ENCODE measurements around the gene KDM6B. TPM values are rescaled to one million over a fixed set of nuclear protein-coding genes. Genes with fewer than 3 reads are reported as not detected.
A peak's percentile ranks its signal among the peaks of the same experiment; 100 is the strongest.

The KDM6B gene
- total RNA-seq, 1 experiment from 2014 or later: 29.0 TPM

DNA sequence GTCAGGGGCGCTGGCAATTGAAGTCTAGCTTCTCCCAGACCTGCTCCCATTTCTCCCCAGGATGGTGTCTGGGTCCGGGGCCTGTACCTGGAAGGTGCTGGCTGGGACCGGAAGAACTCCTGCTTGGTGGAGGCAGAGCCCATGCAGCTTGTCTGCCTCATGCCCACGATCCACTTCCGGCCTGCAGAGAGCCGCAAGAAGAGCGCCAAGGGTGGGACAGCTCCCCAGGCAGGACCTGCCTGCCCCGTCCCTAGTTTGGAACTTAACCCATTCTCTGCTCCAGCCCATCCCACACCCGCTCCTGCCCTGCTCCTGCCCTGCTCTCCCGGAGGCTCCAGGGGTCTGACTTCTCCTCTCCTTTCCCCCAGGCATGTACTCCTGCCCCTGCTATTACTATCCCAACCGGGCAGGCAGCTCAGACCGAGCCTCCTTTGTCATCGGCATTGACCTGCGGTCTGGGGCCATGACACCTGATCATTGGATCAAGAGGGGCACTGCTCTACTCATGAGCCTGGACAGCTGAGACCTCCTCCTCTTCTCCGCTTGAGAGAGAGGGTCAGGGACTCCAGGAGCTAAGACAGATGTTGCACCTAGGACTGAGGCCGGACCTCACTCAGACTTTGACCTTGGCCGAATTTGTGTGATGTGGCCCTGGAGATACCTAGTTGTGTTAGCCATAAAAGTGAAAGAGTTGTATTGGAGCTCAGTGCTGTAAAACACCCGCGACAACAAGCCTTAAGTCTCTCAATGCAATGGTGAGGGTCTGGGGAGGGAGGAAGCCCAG lies 814 bp upstream of the KDM6B start:
- Mint-ChIP-seq H3K36me3 (ENCODE audit: insufficient read depth, unreplicated experiment) (peaks cover 49% of the 10 kb centered on the region), H3K4me1 (ENCODE audit: low read depth, unreplicated experiment) (peaks cover 24% of the 10 kb centered on the region), H3K27me3 (ENCODE audit: unreplicated experiment) (peaks cover 50% of the 10 kb centered on the region), H3K4me3 (ENCODE audit: low read depth, unreplicated experiment) (peak overlapping the region; percentile 82), H3K27ac (ENCODE audit: unreplicated experiment) (peak overlapping the region; percentile 95), H3K9me3 (ENCODE audit: low read depth, unreplicated experiment) (no peaks in the 10 kb centered on the region)
- CTCF ChIA-PET: interaction anchor here (0.7 to 1.0 kb wide), 5 partner anchors 9 to 111 kb away, joined by 3 to 4 read pairs (median 3); partner anchors contain the start of genes CYB5D1 and NAA38
- no TSS peak for BruUV-seq (replicated peaks)
- intact Hi-C loops (cut with micrococcal nuclease; ENCODE audit: unreplicated experiment): no loop called here
- DNase-seq: no peak
- TF ChIP-seq, protein P1, sequence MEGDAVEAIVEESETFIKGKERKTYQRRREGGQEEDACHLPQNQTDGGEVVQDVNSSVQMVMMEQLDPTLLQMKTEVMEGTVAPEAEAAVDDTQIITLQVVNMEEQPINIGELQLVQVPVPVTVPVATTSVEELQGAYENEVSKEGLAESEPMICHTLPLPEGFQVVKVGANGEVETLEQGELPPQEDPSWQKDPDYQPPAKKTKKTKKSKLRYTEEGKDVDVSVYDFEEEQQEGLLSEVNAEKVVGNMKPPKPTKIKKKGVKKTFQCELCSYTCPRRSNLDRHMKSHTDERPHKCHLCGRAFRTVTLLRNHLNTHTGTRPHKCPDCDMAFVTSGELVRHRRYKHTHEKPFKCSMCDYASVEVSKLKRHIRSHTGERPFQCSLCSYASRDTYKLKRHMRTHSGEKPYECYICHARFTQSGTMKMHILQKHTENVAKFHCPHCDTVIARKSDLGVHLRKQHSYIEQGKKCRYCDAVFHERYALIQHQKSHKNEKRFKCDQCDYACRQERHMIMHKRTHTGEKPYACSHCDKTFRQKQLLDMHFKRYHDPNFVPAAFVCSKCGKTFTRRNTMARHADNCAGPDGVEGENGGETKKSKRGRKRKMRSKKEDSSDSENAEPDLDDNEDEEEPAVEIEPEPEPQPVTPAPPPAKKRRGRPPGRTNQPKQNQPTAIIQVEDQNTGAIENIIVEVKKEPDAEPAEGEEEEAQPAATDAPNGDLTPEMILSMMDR (IDR thresholded peaks at IDR 0.05; ENCODE audit: unreplicated experiment): no peak

DNA sequence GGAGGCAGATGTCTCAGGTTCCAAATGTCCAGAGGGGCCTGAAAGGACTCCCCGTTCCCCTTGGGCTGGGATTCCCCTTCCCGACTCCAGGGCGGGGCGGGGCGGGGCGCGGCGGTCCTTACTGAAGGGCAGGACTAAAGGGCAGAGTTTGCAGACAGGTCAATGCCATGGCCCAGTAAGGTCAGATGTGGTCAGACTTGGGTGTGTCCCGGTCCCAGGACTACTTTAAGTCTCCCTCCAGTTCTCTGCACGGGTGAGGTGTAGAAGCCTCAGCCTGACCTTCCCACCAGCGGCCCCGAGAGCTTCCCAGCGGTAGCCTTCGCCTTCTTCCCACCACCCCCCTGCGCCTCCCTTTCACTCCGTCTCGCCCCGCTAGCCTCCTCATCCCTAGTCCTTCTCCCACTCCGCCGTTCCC lies 532 bp downstream of the KDM6B start:
- CTCF ChIA-PET: interaction anchor here (0.6 to 1.4 kb wide), 6 partner anchors 9 to 76 kb away, joined by 3 to 7 read pairs (median 4); partner anchors contain the start of gene NAA38
- H3K27me3 Mint-ChIP-seq (ENCODE audit: unreplicated experiment): peaks cover 41% of the 10 kb centered on the region
- no peaks in the 10 kb centered on the region for H3K9me3 Mint-ChIP-seq (ENCODE audit: low read depth, unreplicated experiment)
- H3K4me1 Mint-ChIP-seq (ENCODE audit: low read depth, unreplicated experiment): peaks cover 37% of the 10 kb centered on the region
- BruUV-seq (replicated peaks): no TSS peak
- peaks cover 60% of the 10 kb centered on the region for H3K36me3 Mint-ChIP-seq (ENCODE audit: insufficient read depth, unreplicated experiment)
- peak overlapping the region; percentile 82 for H3K4me3 Mint-ChIP-seq (ENCODE audit: low read depth, unreplicated experiment)
- intact Hi-C loops (cut with micrococcal nuclease; ENCODE audit: unreplicated experiment): no loop called here
- peak overlapping the region; percentile 95 for H3K27ac Mint-ChIP-seq (ENCODE audit: unreplicated experiment)
- DNase-seq: no peak
- TF ChIP-seq, protein P1 (IDR thresholded peaks at IDR 0.05; ENCODE audit: unreplicated experiment): no peak

DNA sequence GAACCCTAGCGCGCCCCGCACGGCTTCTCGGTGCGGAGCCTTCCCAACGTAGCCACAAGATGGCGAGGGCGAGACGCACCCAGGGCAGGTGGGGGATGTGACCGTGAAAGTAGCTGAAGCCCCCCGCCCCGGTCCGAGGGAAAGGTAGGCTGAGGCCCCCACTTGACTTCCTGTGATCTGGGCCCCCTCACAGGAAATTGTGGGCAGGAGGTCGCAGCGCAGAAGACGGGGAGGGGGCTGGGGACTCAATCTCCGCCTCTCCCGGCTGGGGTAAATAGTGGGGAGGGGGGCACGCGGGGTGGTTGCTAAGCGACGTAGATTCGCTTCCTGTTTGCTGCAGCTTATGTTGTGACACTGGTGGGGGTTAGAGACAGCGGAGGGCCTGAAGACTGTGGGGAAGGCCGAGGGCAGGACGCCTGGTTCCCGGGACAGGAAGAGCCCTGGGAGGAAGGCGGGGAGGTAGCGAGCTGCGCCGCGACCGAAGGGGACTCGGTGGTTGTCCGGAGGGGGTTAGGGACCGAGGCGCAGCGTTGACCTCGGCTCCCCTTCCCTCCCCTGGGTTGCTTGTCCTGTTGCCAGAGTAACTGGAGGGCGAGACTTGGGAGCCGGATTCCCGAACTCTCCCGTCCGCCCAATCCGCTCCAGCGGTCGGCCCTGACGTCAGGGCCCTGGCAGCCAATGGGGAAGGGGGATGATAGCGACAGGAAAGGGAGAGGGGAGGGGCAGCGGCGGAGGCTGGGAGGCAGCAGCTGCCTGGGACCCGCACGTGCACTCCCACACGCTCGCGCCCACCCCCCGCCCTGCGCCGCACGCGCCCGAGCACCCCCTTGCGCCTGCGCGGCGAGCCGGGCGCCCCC lies 1.2 kb downstream of the KDM6B start:
- peak overlapping the region; percentile 82 for H3K4me3 Mint-ChIP-seq (ENCODE audit: low read depth, unreplicated experiment)
- no TSS peak for BruUV-seq (replicated peaks)
- TF ChIP-seq, protein P1 (IDR thresholded peaks at IDR 0.05; ENCODE audit: unreplicated experiment): peak; percentile 54
- DNase-seq: peak; percentile 90
- CTCF ChIA-PET: interaction anchor here (0.6 to 1.4 kb wide), 5 partner anchors 9 to 53 kb away, joined by 3 to 7 read pairs (median 4); partner anchors contain the start of gene NAA38
- H3K27me3 Mint-ChIP-seq (ENCODE audit: unreplicated experiment): peaks cover 35% of the 10 kb centered on the region
- no peaks in the 10 kb centered on the region for H3K9me3 Mint-ChIP-seq (ENCODE audit: low read depth, unreplicated experiment)
- peaks cover 65% of the 10 kb centered on the region for H3K36me3 Mint-ChIP-seq (ENCODE audit: insufficient read depth, unreplicated experiment)
- H3K27ac Mint-ChIP-seq (ENCODE audit: unreplicated experiment): peak overlapping the region; percentile 95
- peaks cover 42% of the 10 kb centered on the region for H3K4me1 Mint-ChIP-seq (ENCODE audit: low read depth, unreplicated experiment)
- intact Hi-C loops (cut with micrococcal nuclease; ENCODE audit: unreplicated experiment): no loop called here

- Mint-ChIP-seq H3K27ac (ENCODE audit: unreplicated experiment) (peak overlapping the region; percentile 95), H3K4me3 (ENCODE audit: low read depth, unreplicated experiment) (peak overlapping the region; percentile 82), H3K9me3 (ENCODE audit: low read depth, unreplicated experiment) (no peaks in the 10 kb centered on the region), H3K27me3 (ENCODE audit: unreplicated experiment) (peaks cover 27% of the 10 kb centered on the region), H3K36me3 (ENCODE audit: insufficient read depth, unreplicated experiment) (peaks cover 73% of the 10 kb centered on the region), H3K4me1 (ENCODE audit: low read depth, unreplicated experiment) (peaks cover 50% of the 10 kb centered on the region)
- TF ChIP-seq, protein P1 (IDR thresholded peaks at IDR 0.05; ENCODE audit: unreplicated experiment): no peak
- peak; percentile 46 for DNase-seq
- CTCF ChIA-PET: interaction anchor here (1.4 kb wide), 1 partner anchor 8 kb away, joined by 7 read pairs; no protein-coding TSS in a partner anchor
- intact Hi-C loops (cut with micrococcal nuclease; ENCODE audit: unreplicated experiment): no loop called here
- TSS peak; percentile 25 for BruUV-seq (replicated peaks)
These were observed 2.0 kb downstream of the KDM6B start for GRCh38 chr17:7835814-7836595.

Measured in Calu3 (cell line).